NOMO-1 (cell line): ENCODE measurements around the gene KANSL1.
"Not testable (repeated sequence)": the region's sequence is repeated elsewhere in the genome, so short reads cannot be mapped to it uniquely, and the experiment has no call there.

Source experiments
- DNase-seq, 2 experiments: peaks; one replicate each; lab custom pipeline; 2025; ENCODE audit not compliant: unreplicated experiment in 2 of 2; lab: John Stamatoyannopoulos, UW

The KANSL1 gene, protein sequence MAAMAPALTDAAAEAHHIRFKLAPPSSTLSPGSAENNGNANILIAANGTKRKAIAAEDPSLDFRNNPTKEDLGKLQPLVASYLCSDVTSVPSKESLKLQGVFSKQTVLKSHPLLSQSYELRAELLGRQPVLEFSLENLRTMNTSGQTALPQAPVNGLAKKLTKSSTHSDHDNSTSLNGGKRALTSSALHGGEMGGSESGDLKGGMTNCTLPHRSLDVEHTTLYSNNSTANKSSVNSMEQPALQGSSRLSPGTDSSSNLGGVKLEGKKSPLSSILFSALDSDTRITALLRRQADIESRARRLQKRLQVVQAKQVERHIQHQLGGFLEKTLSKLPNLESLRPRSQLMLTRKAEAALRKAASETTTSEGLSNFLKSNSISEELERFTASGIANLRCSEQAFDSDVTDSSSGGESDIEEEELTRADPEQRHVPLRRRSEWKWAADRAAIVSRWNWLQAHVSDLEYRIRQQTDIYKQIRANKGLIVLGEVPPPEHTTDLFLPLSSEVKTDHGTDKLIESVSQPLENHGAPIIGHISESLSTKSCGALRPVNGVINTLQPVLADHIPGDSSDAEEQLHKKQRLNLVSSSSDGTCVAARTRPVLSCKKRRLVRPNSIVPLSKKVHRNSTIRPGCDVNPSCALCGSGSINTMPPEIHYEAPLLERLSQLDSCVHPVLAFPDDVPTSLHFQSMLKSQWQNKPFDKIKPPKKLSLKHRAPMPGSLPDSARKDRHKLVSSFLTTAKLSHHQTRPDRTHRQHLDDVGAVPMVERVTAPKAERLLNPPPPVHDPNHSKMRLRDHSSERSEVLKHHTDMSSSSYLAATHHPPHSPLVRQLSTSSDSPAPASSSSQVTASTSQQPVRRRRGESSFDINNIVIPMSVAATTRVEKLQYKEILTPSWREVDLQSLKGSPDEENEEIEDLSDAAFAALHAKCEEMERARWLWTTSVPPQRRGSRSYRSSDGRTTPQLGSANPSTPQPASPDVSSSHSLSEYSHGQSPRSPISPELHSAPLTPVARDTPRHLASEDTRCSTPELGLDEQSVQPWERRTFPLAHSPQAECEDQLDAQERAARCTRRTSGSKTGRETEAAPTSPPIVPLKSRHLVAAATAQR (N-terminal part only)

DNA sequence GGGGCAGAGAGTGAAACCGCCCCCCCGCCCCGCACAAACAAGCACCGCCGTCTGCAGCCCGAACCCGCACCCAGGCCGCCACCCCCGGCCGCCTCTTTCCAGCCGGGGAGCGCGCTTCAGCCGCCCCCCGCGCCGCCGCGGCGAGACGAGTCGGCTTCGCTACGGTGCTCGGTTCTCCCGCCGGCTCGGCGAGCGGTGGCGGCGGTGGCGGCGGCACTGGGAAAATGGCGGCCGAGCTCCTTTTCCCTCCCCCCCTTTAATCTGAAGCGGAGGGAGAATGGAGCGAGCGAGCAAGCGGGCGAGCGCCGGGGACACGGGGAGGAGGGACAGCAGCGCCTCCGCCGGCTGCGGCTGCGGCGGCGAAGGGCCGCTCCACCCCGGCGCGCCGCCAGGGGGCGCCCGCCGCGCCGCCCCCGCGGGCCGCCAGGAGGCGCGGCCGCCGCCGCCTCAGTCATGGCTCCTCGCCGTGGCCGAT, at the start of gene KANSL1:
TSS of gene KANSL1 (minus strand) at position 279 of the 475 bp plus-strand sequence. CDS start 21,286 bp downstream, outside the sequence.
- DNase-seq: peak; percentile 84 to 89

GRCh38 chr17:46231359-46231758, 38.1 kb upstream of the KANSL1 start:
- not testable (repeated sequence) for DNase-seq

GRCh38 chr17:46225274-46225794, 32.1 kb upstream of the KANSL1 start:
- DNase-seq: peak; percentile 65 to 71

- not testable (repeated sequence) for DNase-seq
Observed at GRCh38 chr17:46224864-46225263, 31.6 kb upstream of the KANSL1 start.

DNA sequence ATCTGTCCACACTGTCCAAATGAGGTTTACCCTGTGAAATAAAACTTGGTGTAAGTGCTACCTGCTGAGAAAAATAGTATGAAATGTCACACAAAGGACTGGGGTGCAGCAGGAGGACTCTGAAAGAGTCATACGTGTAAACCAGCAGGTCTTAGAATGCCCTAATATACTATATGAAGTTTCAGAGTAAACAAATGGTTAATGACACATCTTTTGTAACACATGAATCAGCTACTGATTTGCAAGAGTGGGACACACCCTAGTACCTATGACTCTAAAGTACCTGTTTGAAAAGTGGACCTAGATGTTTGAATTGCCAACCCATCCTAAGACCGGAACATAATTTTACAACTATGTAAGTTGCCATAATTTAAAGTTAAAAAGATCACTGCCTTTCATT, 29.8 kb upstream of the KANSL1 start:
- not testable (repeated sequence) for DNase-seq

- DNase-seq: no peak
Observed at GRCh38 chr17:46216682-46217081, 23.5 kb upstream of the KANSL1 start.

GRCh38 chr17:46212634-46213435, 19.6 kb upstream of the KANSL1 start:
- peak in 1 of 2 experiments; percentile 27 for DNase-seq

DNA sequence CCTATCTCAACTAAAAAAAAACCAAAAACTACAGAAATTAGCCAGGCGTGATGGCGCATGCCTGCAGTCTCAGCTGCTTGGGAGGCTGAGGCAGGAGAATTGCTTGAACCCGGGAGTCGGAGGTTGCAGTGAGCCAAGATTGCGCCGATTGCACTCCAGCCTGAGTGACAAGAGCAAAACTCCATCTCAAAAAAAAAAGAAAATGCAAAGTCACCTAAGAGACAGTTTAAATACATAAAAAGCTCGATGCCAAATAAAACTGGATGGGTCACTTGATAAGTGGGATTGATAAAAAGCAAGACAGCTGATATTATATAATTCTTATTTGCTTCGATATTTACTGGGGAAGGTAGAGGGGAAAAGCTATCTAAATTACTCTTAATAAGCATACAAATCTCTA, 15.8 kb upstream of the KANSL1 start:
- DNase-seq: no peak

- DNase-seq: no peak
Observed at GRCh38 chr17:46205975-46206374, 12.7 kb upstream of the KANSL1 start.

- no peak for DNase-seq
Observed at GRCh38 chr17:46202424-46202823, 9.2 kb upstream of the KANSL1 start.

- no peak for DNase-seq
Observed at GRCh38 chr17:46201491-46201890, 8.3 kb upstream of the KANSL1 start.

DNA sequence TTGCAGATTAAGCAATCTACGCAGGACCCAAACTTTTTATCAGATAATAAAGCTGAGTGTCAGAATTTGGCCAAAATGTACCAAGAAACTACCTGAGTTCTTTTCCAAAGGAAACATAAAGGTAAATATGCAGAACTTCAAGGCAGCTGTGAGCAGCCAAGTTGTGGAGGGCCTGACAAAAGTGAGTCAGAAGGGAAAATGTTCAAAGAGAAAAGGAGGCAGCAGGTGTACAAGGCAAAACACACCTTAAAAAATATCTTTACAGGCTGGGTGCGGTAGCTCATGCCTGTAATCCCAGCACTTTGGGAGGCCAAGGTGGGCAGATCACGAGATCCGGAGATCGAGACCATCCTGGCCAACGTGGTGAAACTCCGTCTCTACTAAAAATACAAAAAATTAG, 7.0 kb upstream of the KANSL1 start:
- no peak for DNase-seq

DNA sequence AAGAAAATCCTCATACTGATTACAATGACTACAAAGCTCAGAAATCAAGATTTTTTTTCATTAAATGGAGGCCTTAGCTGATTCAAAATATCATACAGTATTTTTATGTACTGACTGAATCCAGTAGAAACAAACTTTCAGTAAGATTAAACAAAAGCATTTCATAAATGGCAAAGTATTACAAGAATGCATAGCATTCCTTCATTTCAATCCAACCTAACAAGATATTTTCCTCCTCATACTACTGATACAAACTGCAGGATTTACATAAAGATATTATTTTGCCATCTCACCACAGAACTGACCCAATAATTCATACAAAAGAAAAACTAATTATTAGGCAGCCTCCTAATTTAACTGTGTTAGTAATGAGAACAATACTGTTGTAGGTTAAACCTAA, 6.2 kb upstream of the KANSL1 start:
- no peak for DNase-seq

- no peak for DNase-seq
Observed at GRCh38 chr17:46198233-46198632, 5.0 kb upstream of the KANSL1 start.

DNA sequence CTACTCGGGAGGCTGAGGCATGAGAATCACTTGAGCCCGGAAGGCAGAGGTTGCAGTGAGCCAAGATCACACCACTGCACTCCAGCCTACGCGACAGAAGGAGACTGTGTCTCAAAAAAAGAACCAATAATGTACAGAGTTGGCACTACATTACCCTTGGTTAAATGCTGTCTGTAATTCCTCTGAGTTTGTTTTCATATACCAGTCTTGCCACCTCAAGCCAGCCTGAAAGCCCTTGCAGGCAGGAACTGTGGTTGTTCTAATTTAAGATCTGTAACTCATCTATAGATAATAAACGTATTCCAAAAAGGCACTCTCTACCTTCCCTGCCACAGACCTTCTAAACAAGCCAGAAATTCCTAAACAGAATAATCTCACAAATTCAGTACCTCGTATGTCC, 4.3 kb upstream of the KANSL1 start:
- DNase-seq: no peak

GRCh38 chr17:46195939-46196716, 2.9 kb upstream of the KANSL1 start:
- no peak for DNase-seq

DNA sequence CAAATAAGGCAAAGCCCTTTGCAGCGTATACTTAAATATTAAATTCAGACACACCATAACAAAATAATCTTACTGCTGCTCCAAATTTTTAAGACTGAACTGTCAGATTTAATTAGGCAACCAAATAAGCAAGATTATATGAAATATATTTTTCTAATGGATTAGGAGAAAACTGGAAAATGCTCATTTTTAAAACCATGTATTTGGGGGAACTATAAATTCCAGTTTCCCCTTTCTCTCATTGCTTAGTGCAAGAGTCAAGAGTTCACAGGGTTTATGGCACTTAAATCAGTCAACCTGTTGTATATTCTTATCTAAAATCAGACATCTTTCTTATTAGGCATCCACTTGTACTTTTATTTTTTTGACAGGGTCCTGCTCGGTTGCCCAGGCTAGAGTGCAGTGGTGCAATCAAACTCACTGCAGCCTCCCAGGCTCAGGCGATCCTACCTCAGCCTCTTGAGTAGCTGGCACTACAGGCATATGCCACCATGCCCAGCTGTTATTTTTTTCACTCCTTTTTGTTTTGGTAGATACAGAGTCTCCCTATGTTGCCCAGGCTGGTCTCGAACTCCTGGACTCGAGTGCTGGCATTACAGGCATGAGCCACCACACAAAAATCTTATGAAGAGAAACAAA, 2.1 kb upstream of the KANSL1 start:
- peak in 1 of 2 experiments; percentile 22 for DNase-seq

DNA sequence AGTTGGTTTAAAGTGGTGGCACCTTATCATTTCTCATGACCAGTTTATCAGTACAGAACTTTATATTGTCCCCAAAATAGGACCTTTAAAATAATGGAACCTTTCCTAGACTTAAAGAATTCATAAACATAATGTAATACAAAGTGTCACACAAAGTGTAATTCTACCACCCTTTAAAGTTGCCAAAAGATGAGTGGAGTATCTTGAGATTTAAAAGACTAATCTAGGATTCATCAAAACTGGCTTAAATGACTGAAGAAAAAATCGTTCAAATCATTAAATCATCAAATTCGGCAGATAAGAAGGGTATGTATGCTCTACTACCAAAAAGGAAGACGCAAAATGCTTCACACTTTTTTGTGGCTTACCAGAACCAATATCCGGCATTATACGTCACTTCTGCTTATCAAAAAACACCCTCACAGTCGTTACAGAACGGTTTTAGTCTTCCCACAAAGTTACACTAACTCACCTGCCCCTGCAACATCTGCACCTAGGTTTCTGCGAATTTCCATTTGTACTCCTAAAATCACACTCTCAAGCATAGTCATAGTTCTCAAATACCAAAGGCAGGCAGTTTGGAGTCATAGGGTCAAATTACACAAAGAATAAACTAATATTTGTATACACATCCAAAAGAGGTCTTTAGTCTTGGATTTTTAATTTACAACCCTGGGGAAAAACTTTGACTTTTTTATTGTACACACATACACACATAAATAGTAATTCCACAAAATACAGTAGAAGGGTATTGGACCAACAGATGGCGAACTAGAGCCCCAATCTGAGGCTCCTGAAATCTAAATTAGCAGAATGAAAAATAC, 1.4 kb upstream of the KANSL1 start:
- peak; percentile 51 to 76 for DNase-seq
